Measurements from ENCODE around the gene GNPNAT1.
A peak's percentile ranks its signal among the peaks of the same experiment; 100 is the strongest.
"Not testable (repeated sequence)": the region's sequence is repeated elsewhere in the genome, so short reads cannot be mapped to it uniquely, and the experiment has no call there.

Gene GNPNAT1

GRCh38 chr14:52769887-52770286 is 21.5 kb downstream of the GNPNAT1 start:
- FAIRE-seq, result no peak
- no peak for TF ChIP-seq POLR2A (IDR thresholded peaks at IDR 0.05; ENCODE audit: low read depth, low read length)
- DNase-seq (ENCODE audit: insufficient read length, low spot score), result no peak

- FAIRE-seq (no peak), DNase-seq (ENCODE audit: insufficient read length, low spot score) (no peak)
- TF ChIP-seq POLR2A (IDR thresholded peaks at IDR 0.05; ENCODE audit: low read depth, low read length), result no peak
Measured at GRCh38 chr14:52767058-52767833, 24.2 kb downstream of the GNPNAT1 start.

- not testable (repeated sequence) for FAIRE-seq; DNase-seq (ENCODE audit: insufficient read length, low spot score)
Measured at GRCh38 chr14:52762923-52763322, 28.5 kb downstream of the GNPNAT1 start.

- DNase-seq (ENCODE audit: insufficient read length, low spot score), result no peak
- TF ChIP-seq POLR2A (IDR thresholded peaks at IDR 0.05; ENCODE audit: low read depth, low read length), result no peak
- no peak for FAIRE-seq
Measured at GRCh38 chr14:52759145-52759544, 32.3 kb downstream of the GNPNAT1 start.

- TF ChIP-seq POLR2A (IDR thresholded peaks at IDR 0.05; ENCODE audit: low read depth, low read length), result no peak
- FAIRE-seq, result no peak
- no peak for DNase-seq (ENCODE audit: insufficient read length, low spot score)
Measured at GRCh38 chr14:52755607-52756316, 35.6 kb downstream of the GNPNAT1 start.

GRCh38 chr14:52748647-52749292 is 42.6 kb downstream of the GNPNAT1 start:
- TF ChIP-seq POLR2A (IDR thresholded peaks at IDR 0.05; ENCODE audit: low read depth, low read length), result no peak
- DNase-seq (ENCODE audit: insufficient read length, low spot score) (no peak), FAIRE-seq (no peak)

- FAIRE-seq (no peak), DNase-seq (ENCODE audit: insufficient read length, low spot score) (no peak)
- no peak for TF ChIP-seq POLR2A (IDR thresholded peaks at IDR 0.05; ENCODE audit: low read depth, low read length)
Measured at GRCh38 chr14:52741865-52742264, 49.5 kb downstream of the GNPNAT1 start.

- no peak for DNase-seq (ENCODE audit: insufficient read length, low spot score)
- no peak for TF ChIP-seq POLR2A (IDR thresholded peaks at IDR 0.05; ENCODE audit: low read depth, low read length)
- FAIRE-seq, result no peak
Measured at GRCh38 chr14:52740751-52741150, 50.7 kb downstream of the GNPNAT1 start.

GRCh38 chr14:52738409-52738808 is 53.0 kb downstream of the GNPNAT1 start:
- DNase-seq (ENCODE audit: insufficient read length, low spot score) (no peak), FAIRE-seq (no peak)
- TF ChIP-seq POLR2A (IDR thresholded peaks at IDR 0.05; ENCODE audit: low read depth, low read length), result no peak

- FAIRE-seq, result no peak
- no peak for DNase-seq (ENCODE audit: insufficient read length, low spot score)
- TF ChIP-seq POLR2A (IDR thresholded peaks at IDR 0.05; ENCODE audit: low read depth, low read length), result no peak
Measured at GRCh38 chr14:52735921-52736489, 55.4 kb downstream of the GNPNAT1 start.

- no peak for TF ChIP-seq POLR2A (IDR thresholded peaks at IDR 0.05; ENCODE audit: low read depth, low read length)
- DNase-seq (ENCODE audit: insufficient read length, low spot score) (no peak), FAIRE-seq (no peak)
Measured at GRCh38 chr14:52733824-52734223, 57.6 kb downstream of the GNPNAT1 start.

GRCh38 chr14:52730709-52731111 is 60.7 kb downstream of the GNPNAT1 start:
- TF ChIP-seq POLR2A (IDR thresholded peaks at IDR 0.05; ENCODE audit: low read depth, low read length), result no peak
- FAIRE-seq (no peak), DNase-seq (ENCODE audit: insufficient read length, low spot score) (no peak)

- peak; percentile 76 for DNase-seq (ENCODE audit: insufficient read length, low spot score)
- peak; percentile 86 for FAIRE-seq
- TF ChIP-seq POLR2A (IDR thresholded peaks at IDR 0.05; ENCODE audit: low read depth, low read length), result peak; percentile 81
Measured at GRCh38 chr14:52729925-52730708, 61.3 kb downstream of the GNPNAT1 start, which contains the start of gene STYX. STYX (plus strand) TSS chr14:52730166; CDS start chr14:52730475, 309 bp downstream.
